Daoy (cell line): ENCODE measurements around the gene MYL12B. TPM values are rescaled to one million over a fixed set of nuclear protein-coding genes. Genes with fewer than 3 reads are reported as not detected.

ENCODE experiments used
- DNase-seq: peaks from one replicate; pipeline ENCODE4 v3.0.0-alpha.2; 2015; ENCODE audit warnings: low read depth
- total RNA-seq: library from RNA; depleted of rRNA; stranded (reverse); fragments of >200 nt; shearing (Covaris generic); gene quantifications from 2 replicates; pipeline ENCODE4 v1.2.3, GENCODE V29; 2014

The MYL12B gene
- total RNA-seq, 1 experiment from 2014 or later: 183 TPM

- no peak for DNase-seq
Observed at GRCh38 chr18:3235846-3236245, 26.1 kb upstream of the MYL12B start.

- DNase-seq: no peak
Observed at GRCh38 chr18:3236470-3236869, 25.5 kb upstream of the MYL12B start.

GRCh38 chr18:3238742-3239141 lies 23.2 kb upstream of the MYL12B start:
- DNase-seq: no peak

GRCh38 chr18:3245185-3245564 lies 16.8 kb upstream of the MYL12B start:
- no peak for DNase-seq

- DNase-seq: peak; percentile 79
Observed at GRCh38 chr18:3245853-3246634, 15.9 kb upstream of the MYL12B start.

- DNase-seq: no peak
Observed at GRCh38 chr18:3246635-3247239, 15.2 kb upstream of the MYL12B start.

GRCh38 chr18:3247240-3248061 lies 14.5 kb upstream of the MYL12B start, which contains the start of gene MYL12A:
Gene MYL12A (plus strand): TSS chr18:3247801. CDS start chr18:3253248, 5,447 bp downstream.
- DNase-seq: peak; percentile 86

- DNase-seq: no peak
Observed at GRCh38 chr18:3248062-3248657, 13.8 kb upstream of the MYL12B start.

GRCh38 chr18:3248658-3249359 lies 13.1 kb upstream of the MYL12B start:
- DNase-seq: peak; percentile 39

- DNase-seq: no peak
Observed at GRCh38 chr18:3250237-3251107, 11.5 kb upstream of the MYL12B start.

GRCh38 chr18:3251249-3251962 lies 10.5 kb upstream of the MYL12B start:
- no peak for DNase-seq

GRCh38 chr18:3251963-3252277 lies 10.0 kb upstream of the MYL12B start:
- no peak for DNase-seq

GRCh38 chr18:3252843-3253242 lies 9.1 kb upstream of the MYL12B start:
- DNase-seq: no peak

GRCh38 chr18:3254725-3255124 lies 7.2 kb upstream of the MYL12B start:
- DNase-seq: no peak

- no peak for DNase-seq
Observed at GRCh38 chr18:3255611-3256165, 6.2 kb upstream of the MYL12B start.

- no peak for DNase-seq
Observed at GRCh38 chr18:3256693-3257626, 5.0 kb upstream of the MYL12B start.

- no peak for DNase-seq
Observed at GRCh38 chr18:3257627-3258120, 4.3 kb upstream of the MYL12B start.

- no peak for DNase-seq
Observed at GRCh38 chr18:3260995-3261372, 949 bp upstream of the MYL12B start.
